GM23248 (cell line): ENCODE measurements around the gene MRPS18B. TPM values are rescaled to one million over a fixed set of nuclear protein-coding genes. Genes with fewer than 3 reads are reported as not detected.

ENCODE experiments used
- DNase-seq: peaks from one replicate; pipeline ENCODE4 v3.0.0-alpha.2; 2015
- H2AFZ ChIP-seq: fragments of 200-600 bp; sonication (generic); 2 replicates; pipeline ENCODE4 v1.6.1; 2016; ENCODE audit warnings: antibody characterized with exemption
- H3F3A ChIP-seq: fragments of 200-600 bp; sonication (generic); 2 replicates; pipeline ENCODE4 v1.6.1; 2016; ENCODE audit warnings: mild to moderate bottlenecking, antibody characterized with exemption, mixed run types; ENCODE audit not compliant: insufficient read depth
- H3K27ac ChIP-seq: fragments of 200-600 bp; sonication (generic); 2 replicates; pipeline ENCODE4 v1.5.1; 2016; ENCODE audit warnings: mild to moderate bottlenecking
- H3K27me3 ChIP-seq: fragments of 200-600 bp; sonication (generic); replicated peaks from 2 replicates; pipeline ENCODE4 v1.6.1; 2016; ENCODE audit warnings: mild to moderate bottlenecking; ENCODE audit not compliant: insufficient read depth
- H3K36me3 ChIP-seq: fragments of 200-600 bp; sonication (generic); 2 replicates; pipeline ENCODE4 v1.6.1; 2016; ENCODE audit warnings: low read depth, mild to moderate bottlenecking
- H3K4me1 ChIP-seq: fragments of 200-600 bp; sonication (generic); 2 replicates; pipeline ENCODE4 v1.6.1; 2016; ENCODE audit warnings: mild to moderate bottlenecking; ENCODE audit not compliant: insufficient read depth
- H3K4me2 ChIP-seq: fragments of 200-600 bp; sonication (generic); one replicate; pipeline ENCODE4 v1.6.1; 2016; ENCODE audit warnings: mild to moderate bottlenecking; ENCODE audit not compliant: unreplicated experiment
- H3K4me3 ChIP-seq: fragments of 200-600 bp; sonication (generic); 2 replicates; pipeline ENCODE4 v1.5.1; 2016; ENCODE audit warnings: mild to moderate bottlenecking
- H3K79me2 ChIP-seq: fragments of 200-600 bp; sonication (generic); 2 replicates; pipeline ENCODE4 v1.6.1; 2016; ENCODE audit warnings: mild to moderate bottlenecking; ENCODE audit not compliant: insufficient read depth
- H3K9ac ChIP-seq: fragments of 200-600 bp; sonication (generic); 2 replicates; pipeline ENCODE4 v1.6.1; 2016; ENCODE audit warnings: mild to moderate bottlenecking
- H3K9me2 ChIP-seq: fragments of 200-600 bp; sonication (generic); 2 replicates; pipeline ENCODE4 v1.6.1; 2016; ENCODE audit warnings: mixed run types, mild to moderate bottlenecking, moderate library complexity; ENCODE audit not compliant: insufficient read depth
- H3K9me3 ChIP-seq: fragments of 200-600 bp; sonication (generic); one replicate; pipeline ENCODE4 v1.6.1; 2017; ENCODE audit warnings: low read depth
- H4K20me1 ChIP-seq: fragments of 200-600 bp; sonication (generic); 2 replicates; pipeline ENCODE4 v1.6.0; 2016; ENCODE audit not compliant: insufficient read depth
- EZH2 ChIP-seq: fragments of 200-600 bp; sonication (generic); IDR thresholded peaks from 2 replicates; pipeline ENCODE4 v1.6.1; 2018; ENCODE audit warnings: antibody characterized with exemption, mild to moderate bottlenecking; ENCODE audit not compliant: insufficient read depth, poor library complexity, severe bottlenecking
- EZH2phosphoT487 ChIP-seq: fragments of 200-600 bp; sonication (generic); IDR thresholded peaks from 2 replicates; pipeline ENCODE4 v1.6.1; 2018; ENCODE audit warnings: antibody characterized with exemption, moderate library complexity, mild to moderate bottlenecking, low read depth; ENCODE audit not compliant: insufficient read depth
- WGBS, 2 experiments: methylation state at CpG; one replicate each; pipeline ENCODE4 v1.1.6; 2015 to 2017; ENCODE audit warnings: low lambda C conversion rate in 2 of 2, low coverage in 1 of 2; ENCODE audit errors: missing lambda C conversion rate in 2 of 2; 5-methylcytosine and 5-hydroxymethylcytosine counted together
- in situ Hi-C: fragments of 300-500 bp; cut with MboI; formaldehyde crosslinking; loops from 2 replicates; pipeline ENCODE4 v1.15.0; 2020
- polyA plus RNA-seq: library from polyadenylated mRNA; unstranded; fragments of >200 nt; fragmentation: Nextera tagmentation; extraction: Ambion mirVana; gene quantifications from 2 replicates; pipeline ENCODE4 v1.2.1, GENCODE V29; 2016
- total RNA-seq: library from RNA; depleted of rRNA; stranded (reverse); fragments of >200 nt; shearing (Covaris generic); gene quantifications from 2 replicates; pipeline ENCODE4 v1.2.3, GENCODE V29; 2014

Gene MRPS18B
- total and polyA plus RNA-seq, 2 experiments from 2014 or later = 41.4 to 59.2 TPM

- Histone ChIP-seq H3K4me3 (no peak overlapping the region), H3K79me2 (no peaks in the 10 kb centered on the region), H2AFZ (no peak overlapping the region), H3K9me2 (no peaks in the 10 kb centered on the region), H3K27me3 (no peaks in the 10 kb centered on the region), H3K27ac (no peak overlapping the region; the same call in 1 of the 2 replicates), H3K36me3 (peaks cover 34% of the 10 kb centered on the region; the same call in 1 of the 2 replicates), H3F3A (peaks cover 83% of the 10 kb centered on the region), H3K4me1 (no peaks in the 10 kb centered on the region), H3K4me2 (no peak overlapping the region), H3K9me3 (no peaks in the 10 kb centered on the region), H3K9ac (no peak overlapping the region), H4K20me1 (no peaks in the 10 kb centered on the region)
- in situ Hi-C loops = no loop called here
- no peak for DNase-seq
- no peak for TF ChIP-seq EZH2
- TF ChIP-seq EZH2phosphoT487 = no peak
- whole genome bisulfite sequencing, 2 experiments = 82 to 83% methylated on average over 13 of the region's 13 CpGs
Observed at GRCh38 chr6:30599625-30600324, 17.9 kb upstream of the MRPS18B start.

GRCh38 chr6:30600451-30600961 is 17.1 kb upstream of the MRPS18B start:
- no peak overlapping the region for H3K4me3 ChIP-seq
- 82 to 85% methylated on average over 10 of the region's 10 CpGs for WGBS, 2 experiments
- no peak overlapping the region for H3K4me2 ChIP-seq
- no peak for TF ChIP-seq EZH2
- TF ChIP-seq EZH2phosphoT487 = no peak
- peaks cover 41% of the 10 kb centered on the region; the same call in 1 of the 2 replicates for H3K36me3 ChIP-seq
- H3K9me3 ChIP-seq = no peaks in the 10 kb centered on the region
- in situ Hi-C loops = no loop called here
- no peaks in the 10 kb centered on the region for H3K27me3 ChIP-seq
- no peak overlapping the region for H2AFZ ChIP-seq
- no peaks in the 10 kb centered on the region for H4K20me1 ChIP-seq
- no peaks in the 10 kb centered on the region for H3K79me2 ChIP-seq
- no peaks in the 10 kb centered on the region for H3K4me1 ChIP-seq
- H3F3A ChIP-seq = peaks cover 83% of the 10 kb centered on the region
- no peaks in the 10 kb centered on the region for H3K9me2 ChIP-seq
- no peak overlapping the region for H3K9ac ChIP-seq
- no peak for DNase-seq
- H3K27ac ChIP-seq = no peak overlapping the region

- in situ Hi-C loops = no loop called here
- no peaks in the 10 kb centered on the region for H3K9me3 ChIP-seq
- no peaks in the 10 kb centered on the region for H3K4me1 ChIP-seq
- no peak overlapping the region for H2AFZ ChIP-seq
- no peak for DNase-seq
- no peak overlapping the region for H3K4me2 ChIP-seq
- peaks cover 83% of the 10 kb centered on the region for H3F3A ChIP-seq
- TF ChIP-seq EZH2phosphoT487 (no peak), EZH2 (no peak)
- H4K20me1 ChIP-seq = no peaks in the 10 kb centered on the region
- H3K9ac ChIP-seq = no peak overlapping the region
- peaks cover 46% of the 10 kb centered on the region for H3K36me3 ChIP-seq
- H3K4me3 ChIP-seq = no peak overlapping the region
- no peaks in the 10 kb centered on the region for H3K79me2 ChIP-seq
- no peak overlapping the region for H3K27ac ChIP-seq
- WGBS, 2 experiments = 49 to 56% methylated on average over 6 of the region's 6 CpGs
- H3K27me3 ChIP-seq = no peaks in the 10 kb centered on the region
- H3K9me2 ChIP-seq = no peaks in the 10 kb centered on the region
Observed at GRCh38 chr6:30601436-30601814, 16.2 kb upstream of the MRPS18B start.

GRCh38 chr6:30601815-30602641 is 15.6 kb upstream of the MRPS18B start:
- H3K4me1 ChIP-seq = no peaks in the 10 kb centered on the region
- DNase-seq = no peak
- H3K9me3 ChIP-seq = no peaks in the 10 kb centered on the region
- no peaks in the 10 kb centered on the region for H4K20me1 ChIP-seq
- no peaks in the 10 kb centered on the region for H3K27me3 ChIP-seq
- no peaks in the 10 kb centered on the region for H3K9me2 ChIP-seq
- H3K4me3 ChIP-seq = no peak overlapping the region
- no peak overlapping the region for H2AFZ ChIP-seq
- peaks cover 50% of the 10 kb centered on the region for H3K36me3 ChIP-seq
- peaks cover 83% of the 10 kb centered on the region for H3F3A ChIP-seq
- in situ Hi-C loops = no loop called here
- no peak overlapping the region for H3K4me2 ChIP-seq
- H3K9ac ChIP-seq = no peak overlapping the region
- no peak overlapping the region for H3K27ac ChIP-seq
- no peaks in the 10 kb centered on the region for H3K79me2 ChIP-seq
- TF ChIP-seq EZH2phosphoT487 (no peak), EZH2 (no peak)
- WGBS, 2 experiments = 94 to 95% methylated on average over 30 to 39 of the region's 39 CpGs
